Measurements from ENCODE around the gene PTMA. TPM values are rescaled to one million over a fixed set of nuclear protein-coding genes. Genes with fewer than 3 reads are reported as not detected.

The PTMA gene
- polyA plus RNA-seq, 1 of the 3 experiments (the other 2 are of a cell fraction): 767 TPM

DNA sequence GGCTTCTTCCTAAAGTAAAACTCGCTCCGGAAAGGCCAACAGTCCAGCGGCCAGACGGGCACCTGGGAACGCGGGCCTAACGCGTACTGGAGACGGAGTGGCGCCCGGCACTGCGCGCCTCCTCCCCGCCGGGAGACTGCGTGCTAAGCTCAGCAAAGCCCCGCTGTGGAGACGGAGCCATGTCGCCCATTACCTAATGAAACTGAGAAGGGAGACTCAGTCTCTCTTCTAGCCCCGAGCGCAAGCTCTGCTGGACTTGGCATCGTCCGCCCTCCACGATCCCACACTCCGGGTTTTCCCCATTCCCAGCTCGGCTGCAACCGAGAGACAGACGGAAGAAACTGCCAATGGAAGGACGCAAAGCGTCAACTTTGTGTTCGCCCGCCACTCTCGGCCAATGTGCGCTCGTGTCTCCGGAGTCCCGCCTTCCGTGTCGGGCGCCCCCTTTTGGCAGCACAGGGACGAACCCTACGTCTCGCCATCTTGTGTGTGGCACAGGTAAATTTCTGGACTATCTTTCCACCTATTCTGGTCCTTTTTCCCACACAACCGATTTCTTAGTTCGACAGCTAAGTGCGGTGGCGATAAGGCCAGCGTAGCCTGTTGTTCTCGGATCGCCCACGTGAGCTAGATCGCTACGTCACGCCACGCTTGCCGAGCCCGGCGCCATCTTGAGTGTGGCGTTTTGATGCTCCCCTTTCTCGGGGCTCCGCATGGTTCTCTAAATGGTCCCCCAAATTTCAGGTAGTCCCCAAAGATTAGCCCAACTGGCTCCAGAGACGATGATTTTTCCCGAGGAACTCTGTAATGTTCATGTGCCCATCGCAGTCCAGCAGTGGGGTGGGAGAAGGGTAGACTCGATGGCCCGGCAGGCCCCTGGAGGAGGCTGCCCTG is 1.3 kb upstream of the PTMA start:
- Histone ChIP-seq H3K4me1 (ENCODE audit: control insufficient read depth in 1 of 2, insufficient read depth in 2 of 2, low read depth in 1 of 2, low read length in 1 of 2) (peaks cover 5 to 20% of the 10 kb centered on the region in 2 experiments; a peak in 2 of 4 replicates), H3K9me2 (no peaks in the 10 kb centered on the region), H3K27ac (ENCODE audit: low read depth in 2 of 2, low read length in 1 of 2) (peak overlapping the region; percentile 92 to 100), H3K9ac (peak overlapping the region; percentile 97), H4K20me1 (ENCODE audit: insufficient read depth) (peaks cover 34% of the 10 kb centered on the region), H3K27me3 (ENCODE audit: insufficient read depth) (no peaks in the 10 kb centered on the region), H3K9me3 (no peaks in the 10 kb centered on the region), H3K79me2 (ENCODE audit: insufficient read depth) (peaks cover 47% of the 10 kb centered on the region), H3K4me2 (peak overlapping the region; percentile 89), H3K36me3 (replicated peaks in 1 of 2; ENCODE audit: control insufficient read depth in 1 of 2, insufficient read depth in 2 of 2, low read length in 1 of 2) (peaks cover 5 to 12% of the 10 kb centered on the region in 2 experiments), H2AFZ (ENCODE audit: low read depth) (peak overlapping the region; percentile 92), H3K4me3 (ENCODE audit: low read depth in 2 of 2, low read length in 1 of 2) (peak overlapping the region; percentile 80 to 83), H3F3A (replicated peaks; ENCODE audit: insufficient read depth) (peaks cover 7% of the 10 kb centered on the region)
- ChIA-PET POLR2A (interaction anchor here (0.8 to 2.3 kb wide), 9 partner anchors 10 to 103 kb away, joined by 3 to 9 read pairs (median 4); no protein-coding TSS in a partner anchor), CTCF (interaction anchor here (0.6 to 34.6 kb wide), 15 partner anchors 8 to 144 kb away, joined by 3 to 1218 read pairs (median 3); partner anchors contain the start of gene COPS7B)
- WGBS (ENCODE audit: low lambda C conversion rate): 3% methylated on average over 36 of the region's 66 CpGs
- peak; percentile 93 for DNase-seq
- TF ChIP-seq, protein P1, sequence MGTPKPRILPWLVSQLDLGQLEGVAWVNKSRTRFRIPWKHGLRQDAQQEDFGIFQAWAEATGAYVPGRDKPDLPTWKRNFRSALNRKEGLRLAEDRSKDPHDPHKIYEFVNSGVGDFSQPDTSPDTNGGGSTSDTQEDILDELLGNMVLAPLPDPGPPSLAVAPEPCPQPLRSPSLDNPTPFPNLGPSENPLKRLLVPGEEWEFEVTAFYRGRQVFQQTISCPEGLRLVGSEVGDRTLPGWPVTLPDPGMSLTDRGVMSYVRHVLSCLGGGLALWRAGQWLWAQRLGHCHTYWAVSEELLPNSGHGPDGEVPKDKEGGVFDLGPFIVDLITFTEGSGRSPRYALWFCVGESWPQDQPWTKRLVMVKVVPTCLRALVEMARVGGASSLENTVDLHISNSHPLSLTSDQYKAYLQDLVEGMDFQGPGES (IDR thresholded peaks at IDR 0.05; ENCODE audit: low read depth, low read length): peak; percentile 67
- TF ChIP-seq, protein P2, sequence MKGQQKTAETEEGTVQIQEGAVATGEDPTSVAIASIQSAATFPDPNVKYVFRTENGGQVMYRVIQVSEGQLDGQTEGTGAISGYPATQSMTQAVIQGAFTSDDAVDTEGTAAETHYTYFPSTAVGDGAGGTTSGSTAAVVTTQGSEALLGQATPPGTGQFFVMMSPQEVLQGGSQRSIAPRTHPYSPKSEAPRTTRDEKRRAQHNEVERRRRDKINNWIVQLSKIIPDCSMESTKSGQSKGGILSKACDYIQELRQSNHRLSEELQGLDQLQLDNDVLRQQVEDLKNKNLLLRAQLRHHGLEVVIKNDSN (IDR thresholded peaks at IDR 0.05; ENCODE audit: borderline replicate concordance, low read depth): peak; percentile 72; the same call in 1 of the 2 replicates
- TF ChIP-seq ELF1 (IDR thresholded peaks at IDR 0.05): peak; percentile 57
- TF ChIP-seq GABPA (IDR thresholded peaks at IDR 0.05; ENCODE audit: low read depth): peak; percentile 7; the same call in 1 of the 2 replicates
- peak; percentile 83 for TF ChIP-seq CHD2 (IDR thresholded peaks at IDR 0.05; ENCODE audit: low read length, partially characterized antibody)
- TF ChIP-seq, protein P3, sequence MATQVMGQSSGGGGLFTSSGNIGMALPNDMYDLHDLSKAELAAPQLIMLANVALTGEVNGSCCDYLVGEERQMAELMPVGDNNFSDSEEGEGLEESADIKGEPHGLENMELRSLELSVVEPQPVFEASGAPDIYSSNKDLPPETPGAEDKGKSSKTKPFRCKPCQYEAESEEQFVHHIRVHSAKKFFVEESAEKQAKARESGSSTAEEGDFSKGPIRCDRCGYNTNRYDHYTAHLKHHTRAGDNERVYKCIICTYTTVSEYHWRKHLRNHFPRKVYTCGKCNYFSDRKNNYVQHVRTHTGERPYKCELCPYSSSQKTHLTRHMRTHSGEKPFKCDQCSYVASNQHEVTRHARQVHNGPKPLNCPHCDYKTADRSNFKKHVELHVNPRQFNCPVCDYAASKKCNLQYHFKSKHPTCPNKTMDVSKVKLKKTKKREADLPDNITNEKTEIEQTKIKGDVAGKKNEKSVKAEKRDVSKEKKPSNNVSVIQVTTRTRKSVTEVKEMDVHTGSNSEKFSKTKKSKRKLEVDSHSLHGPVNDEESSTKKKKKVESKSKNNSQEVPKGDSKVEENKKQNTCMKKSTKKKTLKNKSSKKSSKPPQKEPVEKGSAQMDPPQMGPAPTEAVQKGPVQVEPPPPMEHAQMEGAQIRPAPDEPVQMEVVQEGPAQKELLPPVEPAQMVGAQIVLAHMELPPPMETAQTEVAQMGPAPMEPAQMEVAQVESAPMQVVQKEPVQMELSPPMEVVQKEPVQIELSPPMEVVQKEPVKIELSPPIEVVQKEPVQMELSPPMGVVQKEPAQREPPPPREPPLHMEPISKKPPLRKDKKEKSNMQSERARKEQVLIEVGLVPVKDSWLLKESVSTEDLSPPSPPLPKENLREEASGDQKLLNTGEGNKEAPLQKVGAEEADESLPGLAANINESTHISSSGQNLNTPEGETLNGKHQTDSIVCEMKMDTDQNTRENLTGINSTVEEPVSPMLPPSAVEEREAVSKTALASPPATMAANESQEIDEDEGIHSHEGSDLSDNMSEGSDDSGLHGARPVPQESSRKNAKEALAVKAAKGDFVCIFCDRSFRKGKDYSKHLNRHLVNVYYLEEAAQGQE (IDR thresholded peaks at IDR 0.05; ENCODE audit: low read depth, low read length): peak; percentile 49; the same call in 1 of the 2 replicates
- peak; percentile 42 for TF ChIP-seq RFX5 (IDR thresholded peaks at IDR 0.05; ENCODE audit: low read length)
- TF ChIP-seq MEF2A (IDR thresholded peaks at IDR 0.05; ENCODE audit: borderline replicate concordance, low read depth): no peak
- TF ChIP-seq SIN3A (IDR thresholded peaks at IDR 0.05; ENCODE audit: borderline replicate concordance, low read depth, low read length): peak; percentile 28; the same call in 1 of the 2 replicates
- TF ChIP-seq ZBTB33 (IDR thresholded peaks at IDR 0.05; ENCODE audit: borderline replicate concordance, low read depth): no peak
- TF ChIP-seq RAD21 (IDR thresholded peaks at IDR 0.05; ENCODE audit: low read length): no peak
- TF ChIP-seq POLR2AphosphoS5 (IDR thresholded peaks at IDR 0.05; ENCODE audit: low read depth, low read length): peak; percentile 70; the same call in 1 of the 2 replicates
- 0 out of 2 replicates have a peak, but pooled peaks have one; percentile 15 for TF ChIP-seq NRF1 (IDR thresholded peaks at IDR 0.05; ENCODE audit: low read depth, low read length)
- no peak for TF ChIP-seq FOSL2 (IDR thresholded peaks at IDR 0.05; ENCODE audit: borderline replicate concordance, low read depth)
- TF ChIP-seq TAF1 (IDR thresholded peaks at IDR 0.05; ENCODE audit: borderline replicate concordance, low read depth, low read length): peak; percentile 99
- no peak for TF ChIP-seq EZH2phosphoT487 (IDR thresholded peaks at IDR 0.05; ENCODE audit: borderline replicate concordance, low read depth)
- TF ChIP-seq JUND (IDR thresholded peaks at IDR 0.05): peak; percentile 14; the same call in 1 of the 2 replicates
- TF ChIP-seq MAX (IDR thresholded peaks at IDR 0.05; ENCODE audit: low read depth): peak; percentile 80
- TF ChIP-seq USF2 (IDR thresholded peaks at IDR 0.05; ENCODE audit: borderline replicate concordance, low read depth, low read length): 0 out of 2 replicates have a peak, but pooled peaks have one; percentile 29
- TF ChIP-seq TEAD4 (IDR thresholded peaks at IDR 0.05; ENCODE audit: borderline replicate concordance, insufficient read depth): no peak
- TF ChIP-seq MXI1 (IDR thresholded peaks at IDR 0.05; ENCODE audit: low read depth, low read length): peak; percentile 44; the same call in 1 of the 2 replicates
- TF ChIP-seq GATA2 (CRISPR knock-in tag; IDR thresholded peaks at IDR 0.05): no peak

All from SK-N-SH (cell line).